SU-DHL-6 (cell line): Measurements from ENCODE around the gene PDCD7.

ENCODE experiments used
- CTCF ChIP-seq: fragments of 200-600 bp; sonication (generic); IDR thresholded peaks from one replicate; pipeline ENCODE4 v1.5.1; 2017; ENCODE audit warnings: antibody characterized with exemption, mild to moderate bottlenecking, low read length, moderate library complexity; ENCODE audit not compliant: insufficient read depth, poor library complexity, severe bottlenecking
- EZH2phosphoT487 ChIP-seq: fragments of 200-600 bp; sonication (generic), shearing (Covaris generic); conservative IDR thresholded peaks from 2 replicates; pipeline ENCODE4 v1.6.1; 2018; ENCODE audit warnings: mild to moderate bottlenecking, antibody characterized with exemption, low read length, moderate library complexity, mixed read lengths

GRCh38 chr15:65154720-65155119 lies 21.1 kb upstream of the PDCD7 start:
- TF ChIP-seq EZH2phosphoT487 = no peak
- TF ChIP-seq CTCF = no peak
